ENCODE data around the gene CEP295NL. TPM values are rescaled to one million over a fixed set of nuclear protein-coding genes. Genes with fewer than 3 reads are reported as not detected.
"Not testable (repeated sequence)": the region's sequence is repeated elsewhere in the genome, so short reads cannot be mapped to it uniquely, and the experiment has no call there.

Gene CEP295NL
- total and polyA plus RNA-seq, 9 donors, result 0.08 to 1.4 (median 0.40) TPM

GRCh38 chr17:78905541-78905940, 2.5 kb upstream of the CEP295NL start:
- no peaks in the 10 kb centered on the region for H3K9me3 ChIP-seq (replicated peaks; ENCODE audit: control insufficient read depth, low read depth, low read length)
- whole genome bisulfite sequencing (ENCODE audit: insufficient coverage), result 70% methylated on average over 6 of the region's 7 CpGs
- no peak for DNase-seq
- peaks cover 20% of the 10 kb centered on the region for H3K4me1 ChIP-seq (ENCODE audit: control insufficient read depth, insufficient read depth, low read length)
- peaks cover 31% of the 10 kb centered on the region for H3K36me3 ChIP-seq (ENCODE audit: control insufficient read depth, insufficient read depth, low read length)
- no peak overlapping the region for H3K4me3 ChIP-seq (ENCODE audit: low read length)
- H3K27ac ChIP-seq (ENCODE audit: low read length), result no peak overlapping the region
- no peaks in the 10 kb centered on the region for H3K27me3 ChIP-seq (ENCODE audit: control insufficient read depth, insufficient read depth, low read length)

GRCh38 chr17:78905116-78905515, 2.1 kb upstream of the CEP295NL start:
- Histone ChIP-seq H3K4me3 (ENCODE audit: low read length) (no peak overlapping the region), H3K27me3 (ENCODE audit: control insufficient read depth, insufficient read depth, low read length) (no peaks in the 10 kb centered on the region), H3K36me3 (ENCODE audit: control insufficient read depth, insufficient read depth, low read length) (peaks cover 32% of the 10 kb centered on the region), H3K4me1 (ENCODE audit: control insufficient read depth, insufficient read depth, low read length) (peaks cover 20% of the 10 kb centered on the region), H3K9me3 (replicated peaks; ENCODE audit: control insufficient read depth, low read depth, low read length) (no peaks in the 10 kb centered on the region), H3K27ac (ENCODE audit: low read length) (no peak overlapping the region)
- 86% methylated on average over 1 of the region's 6 CpGs for WGBS (ENCODE audit: insufficient coverage)
- DNase-seq, result no peak

GRCh38 chr17:78904371-78904770, 1.4 kb upstream of the CEP295NL start:
- H3K4me1 ChIP-seq (ENCODE audit: control insufficient read depth, insufficient read depth, low read length), result peaks cover 24% of the 10 kb centered on the region
- H3K27ac ChIP-seq (ENCODE audit: low read length), result no peak overlapping the region
- H3K9me3 ChIP-seq (replicated peaks; ENCODE audit: control insufficient read depth, low read depth, low read length), result no peaks in the 10 kb centered on the region
- no peaks in the 10 kb centered on the region for H3K27me3 ChIP-seq (ENCODE audit: control insufficient read depth, insufficient read depth, low read length)
- H3K4me3 ChIP-seq (ENCODE audit: low read length), result no peak overlapping the region
- WGBS (ENCODE audit: insufficient coverage), result 78% methylated on average over 5 of the region's 9 CpGs
- peaks cover 32% of the 10 kb centered on the region for H3K36me3 ChIP-seq (ENCODE audit: control insufficient read depth, insufficient read depth, low read length)
- no peak for DNase-seq

- peaks cover 39% of the 10 kb centered on the region for H3K4me1 ChIP-seq (ENCODE audit: control insufficient read depth, insufficient read depth, low read length)
Measured at GRCh38 chr17:78902231-78902630, 770 bp downstream of the CEP295NL start.

GRCh38 chr17:78901806-78902205, 1.2 kb downstream of the CEP295NL start:
- Histone ChIP-seq H3K9me3 (replicated peaks; ENCODE audit: control insufficient read depth, low read depth, low read length) (no peaks in the 10 kb centered on the region), H3K36me3 (ENCODE audit: control insufficient read depth, insufficient read depth, low read length) (peaks cover 37% of the 10 kb centered on the region), H3K27me3 (ENCODE audit: control insufficient read depth, insufficient read depth, low read length) (no peaks in the 10 kb centered on the region), H3K4me1 (ENCODE audit: control insufficient read depth, insufficient read depth, low read length) (peaks cover 44% of the 10 kb centered on the region), H3K27ac (ENCODE audit: low read length) (no peak overlapping the region), H3K4me3 (ENCODE audit: low read length) (no peak overlapping the region)
- 92% methylated on average over 5 of the region's 10 CpGs for WGBS (ENCODE audit: insufficient coverage)
- DNase-seq, result no peak

More at GRCh38 chr17:78902231-78902630, 770 bp downstream of the CEP295NL start:
- H3K27ac ChIP-seq (ENCODE audit: low read length); H3K9me3 ChIP-seq (replicated peaks; ENCODE audit: control insufficient read depth, low read depth, low read length); H3K27me3 ChIP-seq (ENCODE audit: control insufficient read depth, insufficient read depth, low read length); DNase-seq; H3K4me3 ChIP-seq (ENCODE audit: low read length): not testable (repeated sequence)
- WGBS (ENCODE audit: insufficient coverage), result 78% methylated on average over 8 of the region's 8 CpGs
- H3K36me3 ChIP-seq (ENCODE audit: control insufficient read depth, insufficient read depth, low read length), result peaks cover 37% of the 10 kb centered on the region

- no peak for DNase-seq
- no peak overlapping the region for H3K4me3 ChIP-seq (ENCODE audit: low read length)
- H3K27me3 ChIP-seq (ENCODE audit: control insufficient read depth, insufficient read depth, low read length), result no peaks in the 10 kb centered on the region
- no peak overlapping the region for H3K27ac ChIP-seq (ENCODE audit: low read length)
- WGBS (ENCODE audit: insufficient coverage), result 85% methylated on average over 29 of the region's 29 CpGs
- H3K36me3 ChIP-seq (ENCODE audit: control insufficient read depth, insufficient read depth, low read length), result peaks cover 37% of the 10 kb centered on the region
- no peaks in the 10 kb centered on the region for H3K9me3 ChIP-seq (replicated peaks; ENCODE audit: control insufficient read depth, low read depth, low read length)
- peaks cover 54% of the 10 kb centered on the region for H3K4me1 ChIP-seq (ENCODE audit: control insufficient read depth, insufficient read depth, low read length)
Measured at GRCh38 chr17:78900816-78901215, 2.2 kb downstream of the CEP295NL start.

GRCh38 chr17:78899361-78900260, 3.4 kb downstream of the CEP295NL start:
- WGBS (ENCODE audit: insufficient coverage), result 43% methylated on average over 6 of the region's 18 CpGs
- Histone ChIP-seq H3K4me1 (ENCODE audit: control insufficient read depth, insufficient read depth, low read length) (peaks cover 60% of the 10 kb centered on the region), H3K27me3 (ENCODE audit: control insufficient read depth, insufficient read depth, low read length) (no peaks in the 10 kb centered on the region), H3K27ac (ENCODE audit: low read length) (peak overlapping the region; percentile 55), H3K9me3 (replicated peaks; ENCODE audit: control insufficient read depth, low read depth, low read length) (no peaks in the 10 kb centered on the region), H3K36me3 (ENCODE audit: control insufficient read depth, insufficient read depth, low read length) (peaks cover 37% of the 10 kb centered on the region), H3K4me3 (ENCODE audit: low read length) (no peak overlapping the region)
- DNase-seq, result no peak

GRCh38 chr17:78898947-78899346, 4.1 kb downstream of the CEP295NL start:
- no peak for DNase-seq
- Histone ChIP-seq H3K9me3 (replicated peaks; ENCODE audit: control insufficient read depth, low read depth, low read length) (no peaks in the 10 kb centered on the region), H3K36me3 (ENCODE audit: control insufficient read depth, insufficient read depth, low read length) (peaks cover 32% of the 10 kb centered on the region), H3K27me3 (ENCODE audit: control insufficient read depth, insufficient read depth, low read length) (no peaks in the 10 kb centered on the region), H3K4me3 (ENCODE audit: low read length) (no peak overlapping the region), H3K4me1 (ENCODE audit: control insufficient read depth, insufficient read depth, low read length) (peaks cover 65% of the 10 kb centered on the region), H3K27ac (ENCODE audit: low read length) (peak overlapping the region; percentile 55)
- 88% methylated on average over 13 of the region's 13 CpGs for WGBS (ENCODE audit: insufficient coverage)

GRCh38 chr17:78898075-78898836, 4.7 kb downstream of the CEP295NL start:
- H3K27me3 ChIP-seq (ENCODE audit: control insufficient read depth, insufficient read depth, low read length), result no peaks in the 10 kb centered on the region
- DNase-seq, result no peak
- H3K9me3 ChIP-seq (replicated peaks; ENCODE audit: control insufficient read depth, low read depth, low read length), result no peaks in the 10 kb centered on the region
- no peak overlapping the region for H3K4me3 ChIP-seq (ENCODE audit: low read length)
- H3K36me3 ChIP-seq (ENCODE audit: control insufficient read depth, insufficient read depth, low read length), result peaks cover 31% of the 10 kb centered on the region
- H3K27ac ChIP-seq (ENCODE audit: low read length), result no peak overlapping the region
- H3K4me1 ChIP-seq (ENCODE audit: control insufficient read depth, insufficient read depth, low read length), result peaks cover 68% of the 10 kb centered on the region
- WGBS (ENCODE audit: insufficient coverage), result 70% methylated on average over 12 of the region's 17 CpGs

GRCh38 chr17:78897664-78898047, 5.3 kb downstream of the CEP295NL start:
- DNase-seq, result peak; percentile 57

More at GRCh38 chr17:78897664-78898047, 5.3 kb downstream of the CEP295NL start:
- no peaks in the 10 kb centered on the region for H3K9me3 ChIP-seq (replicated peaks; ENCODE audit: control insufficient read depth, low read depth, low read length)
- peak overlapping the region; percentile 38 for H3K27ac ChIP-seq (ENCODE audit: low read length)
- H3K36me3 ChIP-seq (ENCODE audit: control insufficient read depth, insufficient read depth, low read length), result peaks cover 28% of the 10 kb centered on the region
- no peaks in the 10 kb centered on the region for H3K27me3 ChIP-seq (ENCODE audit: control insufficient read depth, insufficient read depth, low read length)
- 28% methylated on average over 2 of the region's 7 CpGs for WGBS (ENCODE audit: insufficient coverage)
- H3K4me3 ChIP-seq (ENCODE audit: low read length), result no peak overlapping the region
- peaks cover 68% of the 10 kb centered on the region for H3K4me1 ChIP-seq (ENCODE audit: control insufficient read depth, insufficient read depth, low read length)
